T-cell (primary cell): ENCODE measurements around the gene MRPS14. TPM values are rescaled to one million over a fixed set of nuclear protein-coding genes. Genes with fewer than 3 reads are reported as not detected.
"Not testable (repeated sequence)": the region's sequence is repeated elsewhere in the genome, so short reads cannot be mapped to it uniquely, and the experiment has no call there.

Experiments used
- ATAC-seq, 4 experiments: fragments of 200-7000 bp in 3 of 4; fragments of 150-1000 bp in 1 of 4; cut with Tn5 transposase; replicated peaks in 1 of 4; 1 replicate in 3 of 4; 2 replicates in 1 of 4; pipeline ENCODE4 v1.10.0; 2021; ENCODE audit warnings: moderate library complexity in 3 of 4, mild to moderate bottlenecking in 2 of 4, moderate number of reproducible peaks in 1 of 4
- CTCF ChIA-PET, 2 donors: fragments of 300-600 bp; sonication (Branson Sonifier 250); formaldehyde crosslinking; loops; one replicate each; lab custom pipeline; 2022; ENCODE audit warnings: antibody characterized with exemption in 2 of 2; lab: Charles Lee
- POLR2A ChIA-PET, 2 donors: fragments of 300-600 bp; sonication (Branson Sonifier 250); formaldehyde crosslinking; loops; one replicate each; lab custom pipeline; 2022; ENCODE audit warnings: antibody characterized with exemption in 2 of 2; lab: Charles Lee
- DNase-seq, 35 experiments: peaks; one replicate each; pipeline versions ENCODE4 v3.0.0 to v3.0.0-alpha.2; 2013 to 2023
- H3K27ac ChIP-seq: one replicate; pipeline ENCODE4 v1.5.1; 2013; ENCODE audit warnings: low read length
- H3K27me3 ChIP-seq, 2 experiments: replicated peaks in 1 of 2; 1 replicate in 1 of 2; 2 replicates in 1 of 2; pipeline versions ENCODE4 v1.6.1 to v1.7.0; 2013; ENCODE audit warnings: low read length in 1 of 2, mixed read lengths in 1 of 2; ENCODE audit not compliant: control insufficient read depth in 2 of 2, insufficient read depth in 2 of 2; ENCODE audit errors: extremely low read depth in 1 of 2
- H3K36me3 ChIP-seq, 2 donors: 1 replicate in 1 of 2; 2 replicates in 1 of 2; pipeline versions ENCODE4 v1.6.1 to v1.7.0; 2013; ENCODE audit warnings: low read length in 1 of 2; ENCODE audit not compliant: control insufficient read depth in 2 of 2, insufficient read depth in 1 of 2; ENCODE audit errors: extremely low read depth in 1 of 2
- H3K4me1 ChIP-seq, 2 experiments: 1 replicate in 1 of 2; 2 replicates in 1 of 2; pipeline versions ENCODE4 v1.6.1 to v1.7.0; 2013; ENCODE audit warnings: low read length in 2 of 2, mixed read lengths in 1 of 2; ENCODE audit not compliant: insufficient read depth in 2 of 2, control insufficient read depth in 1 of 2; ENCODE audit errors: extremely low read depth in 1 of 2
- H3K4me3 ChIP-seq, 2 donors: 1 replicate in 1 of 2; 2 replicates in 1 of 2; pipeline versions ENCODE4 v1.5.1 to v1.7.0; 2013; ENCODE audit warnings: mild to moderate bottlenecking in 2 of 2, low read length in 1 of 2, moderate library complexity in 1 of 2; ENCODE audit not compliant: control insufficient read depth in 1 of 2; ENCODE audit errors: extremely low read depth in 1 of 2
- H3K9me3 ChIP-seq: 2 replicates; pipeline ENCODE4 v1.7.0; 2013
- H3K27ac Mint-ChIP-seq, 2 donors: one replicate each; pipeline ENCODE4 v1.8.0; 2020 to 2021; ENCODE audit warnings: mild to moderate bottlenecking in 2 of 2, mixed read lengths in 2 of 2
- H3K27me3 Mint-ChIP-seq, 2 donors: one replicate each; pipeline ENCODE4 v1.8.0; 2021 to 2022; ENCODE audit warnings: mixed read lengths in 2 of 2
- H3K36me3 Mint-ChIP-seq: one replicate; pipeline ENCODE4 v1.8.0; 2021; ENCODE audit warnings: mixed read lengths
- H3K4me1 Mint-ChIP-seq, 3 donors: one replicate each; pipeline ENCODE4 v1.8.0; 2020 to 2022; ENCODE audit warnings: mixed read lengths in 3 of 3, mild to moderate bottlenecking in 1 of 3
- H3K4me3 Mint-ChIP-seq, 3 donors: one replicate each; pipeline ENCODE4 v1.8.0; 2020 to 2022; ENCODE audit warnings: mild to moderate bottlenecking in 3 of 3, mixed read lengths in 3 of 3, moderate library complexity in 3 of 3
- H3K9me3 Mint-ChIP-seq, 3 donors: one replicate each; pipeline ENCODE4 v1.8.0; 2020 to 2022; ENCODE audit warnings: mixed read lengths in 3 of 3
- WGBS: methylation state at CpG from one replicate; pipeline ENCODE4 v1.1.5; 2013; ENCODE audit warnings: missing lambda C conversion rate; ENCODE audit not compliant: insufficient coverage; 5-methylcytosine and 5-hydroxymethylcytosine counted together
- total RNA-seq, 35 experiments: library from RNA in 6 of 35; stranded (reverse) in 6 of 35; fragments of 120-200 nt in 1 of 35; gene quantifications; one replicate each; pipeline versions ENCODE4 v1.2.1 to v1.2.4 and lab custom pipeline; 2013 to 2026

The MRPS14 gene
- total RNA-seq, 5 donors from 2014 or later (not counting 1 experiment from before 2014, with no cell fraction given): 14.3 to 28.8 (median 25.8) TPM

- WGBS: 26% methylated on average over 2 of the region's 2 CpGs
- Mint-ChIP-seq H3K9me3 (peaks cover 0 to 4% (median 0%) of the 10 kb centered on the region in 3 donors), H3K36me3 (no peaks in the 10 kb centered on the region), H3K4me1 (no peaks in the 10 kb centered on the region), H3K27me3 (peaks cover 6 to 10% of the 10 kb centered on the region in 2 donors), H3K4me3 (no peak overlapping the region), H3K27ac (no peak overlapping the region)
- H3K27ac ChIP-seq: no peak overlapping the region
- no peak for DNase-seq
- no peak for ATAC-seq
- POLR2A ChIA-PET: no interaction called here
- no peaks in the 10 kb centered on the region for H3K4me1 ChIP-seq
- no peaks in the 10 kb centered on the region for H3K27me3 ChIP-seq
- CTCF ChIA-PET: no interaction called here
- H3K4me3 ChIP-seq: no peak overlapping the region
- H3K9me3 ChIP-seq: no peaks in the 10 kb centered on the region
- H3K36me3 ChIP-seq: no peaks in the 10 kb centered on the region
Observed at GRCh38 chr1:175062858-175063257, 39.6 kb upstream of the MRPS14 start.

GRCh38 chr1:175062339-175062738 is 39.1 kb upstream of the MRPS14 start:
- WGBS: no CpG with 5 or more reads among the region's 1 CpG
- no peak overlapping the region for H3K4me3 Mint-ChIP-seq
- no peaks in the 10 kb centered on the region for H3K4me1 ChIP-seq
- H3K36me3 ChIP-seq: no peaks in the 10 kb centered on the region
- no peak for ATAC-seq
- peaks cover 6 to 9% of the 10 kb centered on the region in 2 donors for H3K27me3 Mint-ChIP-seq
- H3K4me1 Mint-ChIP-seq: no peaks in the 10 kb centered on the region
- no peak overlapping the region for H3K27ac ChIP-seq
- H3K4me3 ChIP-seq: no peak overlapping the region
- no peaks in the 10 kb centered on the region for H3K27me3 ChIP-seq
- peaks cover 0 to 4% (median 0%) of the 10 kb centered on the region in 3 donors for H3K9me3 Mint-ChIP-seq
- no peak for DNase-seq
- no peaks in the 10 kb centered on the region for H3K9me3 ChIP-seq
- no peaks in the 10 kb centered on the region for H3K36me3 Mint-ChIP-seq
- POLR2A ChIA-PET: no interaction called here
- CTCF ChIA-PET: no interaction called here
- H3K27ac Mint-ChIP-seq: no peak overlapping the region

GRCh38 chr1:175054736-175055135 is 31.5 kb upstream of the MRPS14 start:
- ChIA-PET CTCF (no interaction called here), POLR2A (interaction anchor here in 1 of 2 donors (0.5 kb wide), 1 partner anchor 34 kb away, joined by 3 read pairs; no protein-coding TSS in a partner anchor)
- H3K4me1 ChIP-seq: no peaks in the 10 kb centered on the region
- no peaks in the 10 kb centered on the region for H3K36me3 Mint-ChIP-seq
- H3K36me3 ChIP-seq: no peaks in the 10 kb centered on the region
- peaks cover 0 to 12% (median 0%) of the 10 kb centered on the region in 3 donors for H3K9me3 Mint-ChIP-seq
- H3K9me3 ChIP-seq: no peaks in the 10 kb centered on the region
- no peak overlapping the region for H3K27ac Mint-ChIP-seq
- H3K27me3 Mint-ChIP-seq: peaks cover 17 to 37% of the 10 kb centered on the region in 2 donors
- H3K4me3 ChIP-seq: no peak overlapping the region
- 80% methylated on average over 1 of the region's 3 CpGs for WGBS
- DNase-seq (no peak), ATAC-seq (no peak)
- no peak overlapping the region for H3K4me3 Mint-ChIP-seq
- no peaks in the 10 kb centered on the region for H3K4me1 Mint-ChIP-seq
- peaks cover 0 to 8% of the 10 kb centered on the region in 2 experiments for H3K27me3 ChIP-seq
- no peak overlapping the region for H3K27ac ChIP-seq

- H3K9me3 Mint-ChIP-seq: peaks cover 0 to 2% (median 0%) of the 10 kb centered on the region in 3 donors
- WGBS: no CpG with 5 or more reads among the region's 2 CpGs
- CTCF ChIA-PET: no interaction called here
Observed at GRCh38 chr1:175050992-175051391, 27.8 kb upstream of the MRPS14 start.

GRCh38 chr1:175045519-175045918 is 22.3 kb upstream of the MRPS14 start:
- H3K36me3 Mint-ChIP-seq: no peaks in the 10 kb centered on the region
- peaks cover 26 to 44% of the 10 kb centered on the region in 2 donors for H3K27me3 Mint-ChIP-seq
- H3K9me3 Mint-ChIP-seq: no peaks in the 10 kb centered on the region
- ChIA-PET POLR2A (no interaction called here), CTCF (no interaction called here)
- H3K4me3 Mint-ChIP-seq: no peak overlapping the region
- 72% methylated on average over 4 of the region's 32 CpGs for WGBS
- no peaks in the 10 kb centered on the region for H3K36me3 ChIP-seq
- no peak overlapping the region for H3K27ac Mint-ChIP-seq
- peaks cover 0 to 11% of the 10 kb centered on the region in 2 experiments for H3K27me3 ChIP-seq
- H3K4me1 Mint-ChIP-seq: no peaks in the 10 kb centered on the region
- DNase-seq: no peak
- no peaks in the 10 kb centered on the region for H3K9me3 ChIP-seq
- H3K4me3 ChIP-seq: no peak overlapping the region
- ATAC-seq: no peak
- H3K4me1 ChIP-seq: no peaks in the 10 kb centered on the region
- no peak overlapping the region for H3K27ac ChIP-seq

More at GRCh38 chr1:175050992-175051391, 27.8 kb upstream of the MRPS14 start:
- H3K27ac Mint-ChIP-seq: no peak overlapping the region
- no peak overlapping the region for H3K4me3 Mint-ChIP-seq
- DNase-seq: no peak
- Histone ChIP-seq H3K4me1 (no peaks in the 10 kb centered on the region), H3K9me3 (no peaks in the 10 kb centered on the region), H3K36me3 (no peaks in the 10 kb centered on the region), H3K27me3 (peaks cover 0 to 8% of the 10 kb centered on the region in 2 experiments), H3K27ac (no peak overlapping the region), H3K4me3 (no peak overlapping the region)
- no peaks in the 10 kb centered on the region for H3K36me3 Mint-ChIP-seq
- POLR2A ChIA-PET: no interaction called here
- ATAC-seq: no peak
- peaks cover 42 to 57% of the 10 kb centered on the region in 2 donors for H3K27me3 Mint-ChIP-seq
- no peaks in the 10 kb centered on the region for H3K4me1 Mint-ChIP-seq

- no peak overlapping the region for H3K27ac Mint-ChIP-seq
- ChIA-PET CTCF (no interaction called here), POLR2A (no interaction called here)
- no peak overlapping the region for H3K4me3 ChIP-seq
- no peaks in the 10 kb centered on the region for H3K4me1 Mint-ChIP-seq
- 89% methylated on average over 10 of the region's 19 CpGs for WGBS
- no peaks in the 10 kb centered on the region for H3K36me3 Mint-ChIP-seq
- no peaks in the 10 kb centered on the region for H3K9me3 Mint-ChIP-seq
- DNase-seq: no peak
- H3K4me1 ChIP-seq: no peaks in the 10 kb centered on the region
- ATAC-seq: no peak
- H3K27ac ChIP-seq: no peak overlapping the region
- no peak overlapping the region for H3K4me3 Mint-ChIP-seq
- no peaks in the 10 kb centered on the region for H3K36me3 ChIP-seq
- H3K27me3 ChIP-seq: peaks cover 0 to 11% of the 10 kb centered on the region in 2 experiments
- peaks cover 26 to 40% of the 10 kb centered on the region in 2 donors for H3K27me3 Mint-ChIP-seq
- no peaks in the 10 kb centered on the region for H3K9me3 ChIP-seq
Observed at GRCh38 chr1:175045097-175045496, 21.9 kb upstream of the MRPS14 start.

- H3K9me3 Mint-ChIP-seq, H3K36me3 Mint-ChIP-seq, ATAC-seq, H3K36me3 ChIP-seq, CTCF ChIA-PET, H3K27ac Mint-ChIP-seq, H3K4me1 ChIP-seq, H3K4me1 Mint-ChIP-seq, H3K4me3 ChIP-seq, POLR2A ChIA-PET, H3K4me3 Mint-ChIP-seq, DNase-seq, H3K27ac ChIP-seq, H3K9me3 ChIP-seq: not testable (repeated sequence)
- H3K27me3 Mint-ChIP-seq: peaks cover 25 to 38% of the 10 kb centered on the region in 2 donors
- H3K27me3 ChIP-seq: peaks cover 0 to 11% of the 10 kb centered on the region in 2 experiments
- 80% methylated on average over 18 of the region's 18 CpGs for WGBS
Observed at GRCh38 chr1:175044591-175044990, 21.4 kb upstream of the MRPS14 start.
